Neural cell (in vitro differentiated cells): ENCODE measurements around the gene SHB.

Experiments
- EP300 ChIP-seq: fragments of 450-650 bp; conservative IDR thresholded peaks from 2 replicates; pipeline ENCODE4 v1.6.1; 2014; ENCODE audit warnings: antibody characterized with exemption, mild to moderate bottlenecking, moderate library complexity; ENCODE audit not compliant: poor library complexity, severe bottlenecking
- EZH2 ChIP-seq: fragments of 200-600, 300-800 bp; shearing (Covaris generic), sonication (generic); IDR thresholded peaks from 2 replicates; pipeline ENCODE4 v1.6.1; 2014; ENCODE audit warnings: antibody characterized with exemption, low read length, borderline replicate concordance, mild to moderate bottlenecking; ENCODE audit not compliant: insufficient read depth, poor library complexity, severe bottlenecking
- RAD21 ChIP-seq: fragments of 450-650 bp; conservative IDR thresholded peaks from 2 replicates; pipeline ENCODE4 v1.6.1; 2014; ENCODE audit warnings: antibody characterized with exemption, mild to moderate bottlenecking, moderate library complexity
- TAF1 ChIP-seq: IDR thresholded peaks from 2 replicates; pipeline ENCODE4 v1.6.1; 2012; ENCODE audit warnings: low read depth
- TF ChIP-seq, protein P1 (sequence below): fragments of 450-650 bp; IDR thresholded peaks from 2 replicates; pipeline ENCODE4 v1.5.1; 2014; ENCODE audit warnings: antibody characterized with exemption, mild to moderate bottlenecking, moderate library complexity; ENCODE audit not compliant: poor library complexity, severe bottlenecking
- TF ChIP-seq, protein P2 (sequence below): IDR thresholded peaks from 2 replicates; pipeline ENCODE4 v1.6.1; 2012; ENCODE audit warnings: borderline replicate concordance

DNA sequence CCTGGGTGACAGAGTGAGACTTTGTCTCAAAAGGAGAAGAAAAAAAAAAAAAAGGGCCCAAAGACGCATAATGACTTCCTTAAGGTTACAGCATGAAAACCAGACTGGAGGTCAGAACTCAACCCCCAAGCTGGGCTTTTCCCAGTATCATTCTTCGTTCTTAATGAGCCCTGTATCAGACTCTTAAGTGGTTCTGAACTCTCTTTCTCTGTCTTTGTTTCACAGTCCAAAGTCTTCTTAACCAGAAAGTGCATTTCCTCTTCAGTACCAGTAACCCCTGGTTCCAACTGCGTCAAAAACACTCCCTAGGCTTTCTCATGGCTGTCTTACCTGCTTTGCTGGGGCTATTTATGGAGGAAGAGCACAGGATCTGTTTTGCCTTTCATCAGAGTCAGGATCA is 38.4 kb upstream of the SHB start:
- TF ChIP-seq, protein P1, sequence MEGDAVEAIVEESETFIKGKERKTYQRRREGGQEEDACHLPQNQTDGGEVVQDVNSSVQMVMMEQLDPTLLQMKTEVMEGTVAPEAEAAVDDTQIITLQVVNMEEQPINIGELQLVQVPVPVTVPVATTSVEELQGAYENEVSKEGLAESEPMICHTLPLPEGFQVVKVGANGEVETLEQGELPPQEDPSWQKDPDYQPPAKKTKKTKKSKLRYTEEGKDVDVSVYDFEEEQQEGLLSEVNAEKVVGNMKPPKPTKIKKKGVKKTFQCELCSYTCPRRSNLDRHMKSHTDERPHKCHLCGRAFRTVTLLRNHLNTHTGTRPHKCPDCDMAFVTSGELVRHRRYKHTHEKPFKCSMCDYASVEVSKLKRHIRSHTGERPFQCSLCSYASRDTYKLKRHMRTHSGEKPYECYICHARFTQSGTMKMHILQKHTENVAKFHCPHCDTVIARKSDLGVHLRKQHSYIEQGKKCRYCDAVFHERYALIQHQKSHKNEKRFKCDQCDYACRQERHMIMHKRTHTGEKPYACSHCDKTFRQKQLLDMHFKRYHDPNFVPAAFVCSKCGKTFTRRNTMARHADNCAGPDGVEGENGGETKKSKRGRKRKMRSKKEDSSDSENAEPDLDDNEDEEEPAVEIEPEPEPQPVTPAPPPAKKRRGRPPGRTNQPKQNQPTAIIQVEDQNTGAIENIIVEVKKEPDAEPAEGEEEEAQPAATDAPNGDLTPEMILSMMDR: no peak
- no peak for TF ChIP-seq EZH2
- TF ChIP-seq TAF1: no peak
- TF ChIP-seq, protein P2, sequence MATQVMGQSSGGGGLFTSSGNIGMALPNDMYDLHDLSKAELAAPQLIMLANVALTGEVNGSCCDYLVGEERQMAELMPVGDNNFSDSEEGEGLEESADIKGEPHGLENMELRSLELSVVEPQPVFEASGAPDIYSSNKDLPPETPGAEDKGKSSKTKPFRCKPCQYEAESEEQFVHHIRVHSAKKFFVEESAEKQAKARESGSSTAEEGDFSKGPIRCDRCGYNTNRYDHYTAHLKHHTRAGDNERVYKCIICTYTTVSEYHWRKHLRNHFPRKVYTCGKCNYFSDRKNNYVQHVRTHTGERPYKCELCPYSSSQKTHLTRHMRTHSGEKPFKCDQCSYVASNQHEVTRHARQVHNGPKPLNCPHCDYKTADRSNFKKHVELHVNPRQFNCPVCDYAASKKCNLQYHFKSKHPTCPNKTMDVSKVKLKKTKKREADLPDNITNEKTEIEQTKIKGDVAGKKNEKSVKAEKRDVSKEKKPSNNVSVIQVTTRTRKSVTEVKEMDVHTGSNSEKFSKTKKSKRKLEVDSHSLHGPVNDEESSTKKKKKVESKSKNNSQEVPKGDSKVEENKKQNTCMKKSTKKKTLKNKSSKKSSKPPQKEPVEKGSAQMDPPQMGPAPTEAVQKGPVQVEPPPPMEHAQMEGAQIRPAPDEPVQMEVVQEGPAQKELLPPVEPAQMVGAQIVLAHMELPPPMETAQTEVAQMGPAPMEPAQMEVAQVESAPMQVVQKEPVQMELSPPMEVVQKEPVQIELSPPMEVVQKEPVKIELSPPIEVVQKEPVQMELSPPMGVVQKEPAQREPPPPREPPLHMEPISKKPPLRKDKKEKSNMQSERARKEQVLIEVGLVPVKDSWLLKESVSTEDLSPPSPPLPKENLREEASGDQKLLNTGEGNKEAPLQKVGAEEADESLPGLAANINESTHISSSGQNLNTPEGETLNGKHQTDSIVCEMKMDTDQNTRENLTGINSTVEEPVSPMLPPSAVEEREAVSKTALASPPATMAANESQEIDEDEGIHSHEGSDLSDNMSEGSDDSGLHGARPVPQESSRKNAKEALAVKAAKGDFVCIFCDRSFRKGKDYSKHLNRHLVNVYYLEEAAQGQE: no peak
- TF ChIP-seq RAD21: no peak
- no peak for TF ChIP-seq EP300
